ENCODE measurements around the gene GNB1.
"Not testable (repeated sequence)": the region's sequence is repeated elsewhere in the genome, so short reads cannot be mapped to it uniquely, and the experiment has no call there.

The GNB1 gene

GRCh38 chr1:1889090-1889750, 1.7 kb downstream of the GNB1 start:
- no peak for DNase-seq

GRCh38 chr1:1883890-1884289, 7.0 kb downstream of the GNB1 start:
- not testable (repeated sequence) for DNase-seq

- no peak for DNase-seq
These were observed 7.6 kb downstream of the GNB1 start for GRCh38 chr1:1883092-1883873.

- DNase-seq, result no peak
These were observed 9.2 kb downstream of the GNB1 start for GRCh38 chr1:1881727-1882126.

- no peak for DNase-seq
These were observed 10.1 kb downstream of the GNB1 start for GRCh38 chr1:1880617-1881312.

- DNase-seq, result no peak
These were observed 10.9 kb downstream of the GNB1 start for GRCh38 chr1:1879942-1880341.

- no peak for DNase-seq
These were observed 12.9 kb downstream of the GNB1 start for GRCh38 chr1:1877865-1878436.

- no peak for DNase-seq
These were observed 14.5 kb downstream of the GNB1 start for GRCh38 chr1:1876335-1876930.

GRCh38 chr1:1875932-1876331, 15.0 kb downstream of the GNB1 start:
- DNase-seq, result no peak

- DNase-seq, result no peak
These were observed 16.0 kb downstream of the GNB1 start for GRCh38 chr1:1874901-1875300.

- no peak for DNase-seq
These were observed 17.7 kb downstream of the GNB1 start for GRCh38 chr1:1873186-1873585.

GRCh38 chr1:1872329-1872994, 18.4 kb downstream of the GNB1 start:
- no peak for DNase-seq

- no peak for DNase-seq
These were observed 21.4 kb downstream of the GNB1 start for GRCh38 chr1:1869469-1869868.

- DNase-seq, result no peak
These were observed 23.7 kb downstream of the GNB1 start for GRCh38 chr1:1867164-1867563.

GRCh38 chr1:1862905-1863547, 27.9 kb downstream of the GNB1 start:
- no peak for DNase-seq

GRCh38 chr1:1861761-1862310, 29.1 kb downstream of the GNB1 start:
- DNase-seq, result not testable (repeated sequence)

GRCh38 chr1:1861339-1861730, 29.6 kb downstream of the GNB1 start:
- DNase-seq, result no peak

- DNase-seq, result not testable (repeated sequence)
These were observed 30.8 kb downstream of the GNB1 start for GRCh38 chr1:1859970-1860697.

GRCh38 chr1:1858382-1859086, 32.4 kb downstream of the GNB1 start:
- peak; percentile 15 for DNase-seq

- no peak for DNase-seq
These were observed 33.7 kb downstream of the GNB1 start for GRCh38 chr1:1857096-1857703.
